B cell (primary cell): ENCODE results near the gene PLEKHA5.

Experiments used
- EZH2 ChIP-seq: IDR thresholded peaks from 2 replicates; pipeline ENCODE4 v1.6.1; 2012; ENCODE audit warnings: borderline replicate concordance, low read depth, mild to moderate bottlenecking, moderate library complexity, low read length; ENCODE audit not compliant: insufficient read depth, poor library complexity, severe bottlenecking
- TF ChIP-seq, protein P1 (sequence below): fragments of 200-600 bp; IDR thresholded peaks from one replicate; pipeline ENCODE4 v1.8.0; 2022; ENCODE audit warnings: antibody characterized with exemption, mild to moderate bottlenecking

DNA sequence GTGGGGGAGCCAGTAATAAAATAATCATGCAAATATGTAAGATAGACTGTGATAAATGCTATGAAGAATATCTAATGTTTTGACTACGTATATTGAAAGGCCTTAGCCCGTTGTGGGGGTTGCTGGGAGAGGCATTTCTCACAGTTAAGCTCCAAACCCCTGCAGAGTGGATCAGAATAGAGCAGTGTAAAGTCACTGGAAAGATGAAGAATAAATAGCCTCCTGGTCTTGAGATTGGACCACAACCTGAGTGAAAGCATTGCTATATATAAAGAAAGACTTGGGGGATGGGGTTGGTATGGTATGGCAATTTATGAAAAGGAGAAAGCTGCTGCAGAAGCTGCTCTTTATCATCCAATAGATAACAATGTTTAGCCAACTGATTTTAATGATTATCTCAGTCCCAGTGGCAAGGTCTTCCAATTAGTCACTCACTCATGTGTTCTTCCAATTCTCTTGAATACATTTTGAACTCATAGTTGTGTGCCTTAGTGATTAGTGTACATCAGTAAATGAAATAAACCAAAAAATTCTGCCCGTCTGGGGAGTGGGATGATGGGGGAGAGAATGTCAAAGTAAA is 10.2 kb downstream of the PLEKHA5 start:
- TF ChIP-seq, protein P1, sequence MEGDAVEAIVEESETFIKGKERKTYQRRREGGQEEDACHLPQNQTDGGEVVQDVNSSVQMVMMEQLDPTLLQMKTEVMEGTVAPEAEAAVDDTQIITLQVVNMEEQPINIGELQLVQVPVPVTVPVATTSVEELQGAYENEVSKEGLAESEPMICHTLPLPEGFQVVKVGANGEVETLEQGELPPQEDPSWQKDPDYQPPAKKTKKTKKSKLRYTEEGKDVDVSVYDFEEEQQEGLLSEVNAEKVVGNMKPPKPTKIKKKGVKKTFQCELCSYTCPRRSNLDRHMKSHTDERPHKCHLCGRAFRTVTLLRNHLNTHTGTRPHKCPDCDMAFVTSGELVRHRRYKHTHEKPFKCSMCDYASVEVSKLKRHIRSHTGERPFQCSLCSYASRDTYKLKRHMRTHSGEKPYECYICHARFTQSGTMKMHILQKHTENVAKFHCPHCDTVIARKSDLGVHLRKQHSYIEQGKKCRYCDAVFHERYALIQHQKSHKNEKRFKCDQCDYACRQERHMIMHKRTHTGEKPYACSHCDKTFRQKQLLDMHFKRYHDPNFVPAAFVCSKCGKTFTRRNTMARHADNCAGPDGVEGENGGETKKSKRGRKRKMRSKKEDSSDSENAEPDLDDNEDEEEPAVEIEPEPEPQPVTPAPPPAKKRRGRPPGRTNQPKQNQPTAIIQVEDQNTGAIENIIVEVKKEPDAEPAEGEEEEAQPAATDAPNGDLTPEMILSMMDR, result no peak
- TF ChIP-seq EZH2, result no peak
